Sigmoid colon (tissue), 7 donors: ENCODE results near the gene UBE2G1. TPM values are rescaled to one million over a fixed set of nuclear protein-coding genes. Genes with fewer than 3 reads are reported as not detected.
"Not testable (repeated sequence)": the region's sequence is repeated elsewhere in the genome, so short reads cannot be mapped to it uniquely, and the experiment has no call there.

Experiments used
- DNase-seq: peaks from one replicate; pipeline ENCODE4 v3.0.0-alpha.2; 2019
- H3K27ac ChIP-seq, 4 donors: fragments of 200-600 bp; sonication (generic); one replicate each; pipeline ENCODE4 v1.5.1; 2016 to 2019; ENCODE audit warnings: mild to moderate bottlenecking in 1 of 4
- H3K27me3 ChIP-seq, 3 donors: fragments of 200-600 bp; sonication (generic); one replicate each; pipeline ENCODE4 v1.5.1; 2019; ENCODE audit warnings: mild to moderate bottlenecking in 1 of 3
- H3K36me3 ChIP-seq, 4 donors: fragments of 200-600 bp; sonication (generic); one replicate each; pipeline ENCODE4 v1.5.1; 2016 to 2019
- H3K4me1 ChIP-seq, 4 donors: fragments of 200-600 bp; sonication (generic); one replicate each; pipeline ENCODE4 v1.5.1; 2017 to 2019
- H3K4me3 ChIP-seq, 4 donors: fragments of 200-600 bp; sonication (generic); one replicate each; pipeline ENCODE4 v1.5.1; 2017 to 2019; ENCODE audit warnings: mild to moderate bottlenecking in 2 of 4, moderate library complexity in 1 of 4
- H3K9me3 ChIP-seq, 4 donors: fragments of 200-600 bp in 3 of 4; sonication (generic) in 3 of 4; one replicate each; pipeline versions ENCODE4 v1.5.1 to v1.6.1; 2013 to 2019
- EP300 ChIP-seq, 4 donors: sonication (generic); formaldehyde crosslinking; IDR thresholded peaks; one replicate each; pipeline ENCODE4 v1.6.1; 2017; ENCODE audit warnings: antibody characterized with exemption in 4 of 4
- POLR2A ChIP-seq, 2 donors: fragments of 450-650 bp; IDR thresholded peaks; one replicate each; pipeline ENCODE4 v1.6.1; 2016; ENCODE audit warnings: antibody characterized with exemption in 2 of 2, mild to moderate bottlenecking in 2 of 2, moderate library complexity in 2 of 2
- POLR2AphosphoS5 ChIP-seq, 4 donors: sonication (generic); formaldehyde crosslinking; IDR thresholded peaks; one replicate each; pipeline ENCODE4 v1.6.1; 2017; ENCODE audit warnings: antibody characterized with exemption in 4 of 4
- WGBS, 2 donors: extraction: QIAGEN DNeasy Blood & Tissue Kit; methylation state at CpG; one replicate each; pipeline ENCODE4 v1.1.7; 2013; 5-methylcytosine and 5-hydroxymethylcytosine counted together
- intact Hi-C: fragments of 100-400 bp; cut with DNase I; formaldehyde crosslinking; loops from one replicate; pipeline ENCODE4 v1.15.1; 2023
- polyA plus RNA-seq, 3 donors: library from polyadenylated mRNA; stranded (reverse); fragments of 200-250 nt; gene quantifications; one replicate each; pipeline ENCODE4 v1.2.3, GENCODE V29; 2013
- total RNA-seq, 4 donors: library from RNA; depleted of rRNA; stranded (reverse); fragments of >200 nt; gene quantifications; one replicate each; pipeline ENCODE4 v1.1.0, GENCODE V29; 2016
- TF ChIP-seq, protein P1 (sequence below), 4 experiments: fragments of 450-650 bp in 3 of 4; fragments of 200-600 bp in 1 of 4; IDR thresholded peaks; one replicate each; pipeline ENCODE4 v1.5.1; 2016 to 2019; ENCODE audit warnings: antibody characterized with exemption in 4 of 4, mild to moderate bottlenecking in 3 of 4, moderate library complexity in 2 of 4
- donor health status: healthy with polysubstance abuse.
- donor health status: Bipolar disorder and iron deficiency.
- donor health status: healthy.

Gene UBE2G1
- total and polyA plus RNA-seq, 7 donors: 20.5 to 111 (median 83.2) TPM

DNA sequence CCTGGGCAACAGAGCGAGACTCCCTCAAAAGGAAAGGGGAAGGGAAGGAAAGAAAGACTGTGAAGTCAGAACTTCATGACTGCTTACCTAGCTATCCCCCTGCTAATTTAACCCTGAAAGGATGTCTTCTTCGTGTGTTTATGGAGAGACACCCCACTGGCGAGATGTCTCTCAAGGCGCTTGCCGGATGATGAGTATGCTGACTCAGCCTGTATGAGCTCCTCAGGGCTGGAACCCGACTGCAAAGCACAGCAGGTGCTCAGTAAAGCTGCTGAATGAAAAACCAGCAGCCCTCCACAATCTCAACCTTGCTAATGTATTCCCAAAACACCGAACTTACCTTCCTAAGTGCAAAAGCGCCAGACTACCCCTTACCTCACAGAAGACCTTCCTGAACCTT lies 105.0 kb downstream of the UBE2G1 start:
- Histone ChIP-seq H3K27ac (peak overlapping the region in 3 of 4 donors; percentile 93 to 96 (median 95)), H3K36me3 (peaks cover 0 to 25% (median 3%) of the 10 kb centered on the region in 4 donors), H3K27me3 (no peaks in the 10 kb centered on the region), H3K4me1 (peaks cover 0 to 33% (median 32%) of the 10 kb centered on the region in 4 donors), H3K9me3 (peaks cover 0 to 11% (median 5%) of the 10 kb centered on the region in 4 donors), H3K4me3 (peak overlapping the region in 1 of 4 donors; percentile 100)
- WGBS, 2 donors: 94 to 96% methylated on average over 8 of the region's 8 CpGs
- DNase-seq: no peak
- intact Hi-C loops: loop anchor here (5.0 kb wide), 3 partner anchors 41 to 151 kb away; partner anchors contain the start of gene UBE2G1
- TF ChIP-seq POLR2AphosphoS5 (IDR thresholded peaks at IDR 0.05): no peak
- TF ChIP-seq EP300 (IDR thresholded peaks at IDR 0.05): no peak
- TF ChIP-seq, protein P1, sequence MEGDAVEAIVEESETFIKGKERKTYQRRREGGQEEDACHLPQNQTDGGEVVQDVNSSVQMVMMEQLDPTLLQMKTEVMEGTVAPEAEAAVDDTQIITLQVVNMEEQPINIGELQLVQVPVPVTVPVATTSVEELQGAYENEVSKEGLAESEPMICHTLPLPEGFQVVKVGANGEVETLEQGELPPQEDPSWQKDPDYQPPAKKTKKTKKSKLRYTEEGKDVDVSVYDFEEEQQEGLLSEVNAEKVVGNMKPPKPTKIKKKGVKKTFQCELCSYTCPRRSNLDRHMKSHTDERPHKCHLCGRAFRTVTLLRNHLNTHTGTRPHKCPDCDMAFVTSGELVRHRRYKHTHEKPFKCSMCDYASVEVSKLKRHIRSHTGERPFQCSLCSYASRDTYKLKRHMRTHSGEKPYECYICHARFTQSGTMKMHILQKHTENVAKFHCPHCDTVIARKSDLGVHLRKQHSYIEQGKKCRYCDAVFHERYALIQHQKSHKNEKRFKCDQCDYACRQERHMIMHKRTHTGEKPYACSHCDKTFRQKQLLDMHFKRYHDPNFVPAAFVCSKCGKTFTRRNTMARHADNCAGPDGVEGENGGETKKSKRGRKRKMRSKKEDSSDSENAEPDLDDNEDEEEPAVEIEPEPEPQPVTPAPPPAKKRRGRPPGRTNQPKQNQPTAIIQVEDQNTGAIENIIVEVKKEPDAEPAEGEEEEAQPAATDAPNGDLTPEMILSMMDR (IDR thresholded peaks at IDR 0.05): no peak
- no peak for TF ChIP-seq POLR2A (IDR thresholded peaks at IDR 0.05)

DNA sequence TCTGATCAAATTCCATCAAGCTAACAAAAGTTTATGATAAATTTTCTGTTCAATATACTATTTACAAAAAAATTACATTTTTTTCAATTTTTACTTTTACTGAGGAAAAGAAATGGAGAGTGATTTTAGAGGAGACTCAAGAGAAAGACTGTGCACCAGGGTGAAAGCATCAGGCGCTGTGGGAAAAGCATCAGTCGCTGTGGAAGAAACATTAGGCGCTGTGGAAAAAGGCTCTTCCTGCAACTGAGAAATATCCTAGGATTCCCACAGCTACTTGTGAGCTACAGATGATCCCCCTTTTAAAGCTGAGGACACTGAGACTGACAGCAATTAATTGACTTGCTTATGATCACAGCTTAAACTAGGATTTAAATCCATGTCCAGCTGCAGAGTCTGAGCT lies 107.6 kb downstream of the UBE2G1 start:
- intact Hi-C loops: no loop called here

DNA sequence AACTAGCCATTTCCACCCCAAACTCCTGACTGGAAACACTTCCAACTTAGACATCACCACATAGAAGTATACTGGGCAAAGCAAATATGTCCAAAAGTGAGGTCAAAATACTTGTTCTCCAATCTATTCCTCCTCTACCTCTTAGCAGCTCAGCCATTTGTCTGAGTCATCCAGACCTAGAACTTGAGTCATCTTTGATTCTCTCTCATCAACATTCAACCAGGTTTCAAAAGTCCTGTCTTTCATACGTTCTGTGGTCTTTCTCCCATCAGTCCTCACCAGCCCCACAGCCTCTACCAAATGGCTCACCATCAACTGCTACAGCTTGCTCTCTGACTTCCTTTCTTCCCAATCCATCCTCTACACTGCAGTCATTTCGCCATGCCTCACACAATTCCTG lies 109.5 kb downstream of the UBE2G1 start:
- Histone ChIP-seq H3K4me1 (peaks cover 0 to 37% (median 14%) of the 10 kb centered on the region in 4 donors), H3K4me3 (no peak overlapping the region), H3K27me3 (no peaks in the 10 kb centered on the region), H3K9me3 (peaks cover 0 to 11% (median 5%) of the 10 kb centered on the region in 4 donors), H3K36me3 (peaks cover 0 to 25% (median 3%) of the 10 kb centered on the region in 4 donors), H3K27ac (peak overlapping the region in 1 of 4 donors; percentile 34)
- intact Hi-C loops: no loop called here
- DNase-seq: no peak
- 83 to 89% methylated on average over 2 of the region's 2 CpGs for WGBS, 2 donors
- TF ChIP-seq, protein P1 (IDR thresholded peaks at IDR 0.05): no peak

More for the DNA sequence above, 107.6 kb downstream of the UBE2G1 start:
- Histone ChIP-seq H3K9me3 (peaks cover 0 to 11% (median 5%) of the 10 kb centered on the region in 4 donors), H3K27me3 (no peaks in the 10 kb centered on the region), H3K36me3 (peaks cover 0 to 25% (median 3%) of the 10 kb centered on the region in 4 donors), H3K4me3 (no peak overlapping the region), H3K4me1 (peaks cover 0 to 34% (median 26%) of the 10 kb centered on the region in 4 donors), H3K27ac (no peak overlapping the region)
- DNase-seq: no peak
- 98 to 99% methylated on average over 3 of the region's 3 CpGs for WGBS, 2 donors
- TF ChIP-seq EP300 (IDR thresholded peaks at IDR 0.05) (no peak), POLR2A (IDR thresholded peaks at IDR 0.05) (no peak), POLR2AphosphoS5 (IDR thresholded peaks at IDR 0.05) (no peak)
- TF ChIP-seq, protein P1 (IDR thresholded peaks at IDR 0.05): no peak

DNA sequence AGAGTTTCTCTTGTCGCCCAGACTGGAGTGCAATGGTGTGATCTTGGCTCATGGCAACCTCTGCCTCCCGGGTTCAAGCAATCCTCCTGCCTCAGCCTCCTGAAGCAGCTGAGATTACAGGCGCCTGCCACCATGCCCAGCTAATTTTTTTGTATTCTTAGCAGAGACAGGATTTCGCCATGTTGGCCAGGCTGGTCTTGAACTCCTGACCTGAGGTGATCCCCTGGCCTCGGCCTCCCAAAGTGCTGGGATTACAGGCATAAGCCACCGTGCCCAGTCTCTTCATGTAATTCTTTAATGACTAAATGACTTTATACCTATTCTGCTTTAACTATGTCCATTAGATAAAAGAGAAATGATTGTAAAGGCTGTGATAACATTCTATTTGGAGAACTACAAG lies 111.2 kb downstream of the UBE2G1 start:
- H3K27me3 ChIP-seq, H3K4me3 ChIP-seq, intact Hi-C loops, DNase-seq: not testable (repeated sequence)
- peaks cover 0 to 11% (median 5%) of the 10 kb centered on the region in 4 donors for H3K9me3 ChIP-seq
- H3K4me1 ChIP-seq: peaks cover 0 to 37% (median 13%) of the 10 kb centered on the region in 4 donors
- 93 to 94% methylated on average over 6 of the region's 6 CpGs for WGBS, 2 donors
- H3K36me3 ChIP-seq: peaks cover 0 to 18% (median 3%) of the 10 kb centered on the region in 4 donors
- H3K27ac ChIP-seq: peak overlapping the region in 2 of 4 donors; percentile 24 to 46

DNA sequence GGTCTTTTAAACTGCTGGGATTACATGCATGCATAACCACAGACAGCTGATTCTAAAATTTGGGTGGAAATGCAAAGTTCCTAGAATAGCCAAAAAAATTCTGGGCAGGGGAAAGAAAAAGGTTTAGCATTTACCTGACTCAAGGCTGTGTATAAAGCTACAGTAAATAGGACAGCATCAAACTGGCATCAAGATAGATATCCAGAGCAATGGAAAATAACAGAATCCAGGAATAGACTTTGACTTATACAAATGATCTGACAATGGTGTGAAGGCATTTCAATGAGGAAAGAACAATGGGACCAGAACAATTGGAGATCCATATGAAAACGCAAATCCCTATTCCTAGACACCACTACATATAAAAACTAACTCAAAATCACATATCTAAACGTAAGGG lies 115.6 kb downstream of the UBE2G1 start:
- TF ChIP-seq, protein P1 (IDR thresholded peaks at IDR 0.05): no peak
- no peak for TF ChIP-seq POLR2AphosphoS5 (IDR thresholded peaks at IDR 0.05)
- no peak for TF ChIP-seq EP300 (IDR thresholded peaks at IDR 0.05)
- TF ChIP-seq POLR2A (IDR thresholded peaks at IDR 0.05): no peak
- no peak for DNase-seq
- Histone ChIP-seq H3K27ac (peak overlapping the region in 1 of 4 donors; percentile 24), H3K4me1 (peaks cover 0 to 75% (median 46%) of the 10 kb centered on the region in 4 donors), H3K27me3 (no peaks in the 10 kb centered on the region), H3K4me3 (no peak overlapping the region), H3K36me3 (peaks cover 0 to 11% (median 0%) of the 10 kb centered on the region in 4 donors), H3K9me3 (no peaks in the 10 kb centered on the region)
- 89 to 90% methylated on average over 2 of the region's 2 CpGs for WGBS, 2 donors
- intact Hi-C loops: no loop called here
